GM23338 (cell line): ENCODE measurements around the gene SLC39A11.

Experiments used
- CREB1 ChIP-seq: fragments of 250-450 bp; sonication (Bioruptor Pico); IDR thresholded peaks from 2 replicates; pipeline ENCODE4 v1.5.0; 2020; ENCODE audit warnings: low read depth, mild to moderate bottlenecking, moderate library complexity
- CTCF ChIP-seq, 2 experiments: fragments of 200-600 bp in 1 of 2; sonication (generic) in 1 of 2; conservative IDR thresholded peaks; 2 replicates each; pipeline versions ENCODE4 v1.5.1 to v1.6.1; 2016 to 2017; ENCODE audit warnings: antibody characterized with exemption in 2 of 2, low read depth in 2 of 2, mild to moderate bottlenecking in 2 of 2, moderate library complexity in 1 of 2
- EZH2 ChIP-seq: fragments of 200-600 bp; sonication (generic); IDR thresholded peaks from one replicate; pipeline ENCODE4 v1.8.0; 2017; ENCODE audit warnings: antibody characterized with exemption, mild to moderate bottlenecking, low read depth; ENCODE audit not compliant: unreplicated experiment
- EZH2phosphoT487 ChIP-seq: fragments of 200-600 bp; sonication (generic); IDR thresholded peaks from one replicate; pipeline ENCODE4 v1.8.1; 2018; ENCODE audit warnings: antibody characterized with exemption; ENCODE audit not compliant: unreplicated experiment
- JUNB ChIP-seq: IDR thresholded peaks from one replicate; pipeline ENCODE4 v1.6.1; 2016; ENCODE audit warnings: antibody characterized with exemption; ENCODE audit not compliant: unreplicated experiment
- NANOG ChIP-seq: IDR thresholded peaks from 2 replicates; pipeline ENCODE4 v1.6.1; 2016; ENCODE audit warnings: antibody characterized with exemption, borderline replicate concordance
- POLR2AphosphoS5 ChIP-seq: IDR thresholded peaks from 2 replicates; pipeline ENCODE4 v1.6.1; 2016; ENCODE audit warnings: antibody characterized with exemption, low read depth
- REST ChIP-seq: IDR thresholded peaks from one replicate; pipeline ENCODE4 v1.6.1; 2018; ENCODE audit warnings: antibody characterized with exemption; ENCODE audit not compliant: unreplicated experiment
- STAT1 ChIP-seq: IDR thresholded peaks from one replicate; pipeline ENCODE4 v1.6.1; 2016; ENCODE audit warnings: antibody characterized with exemption; ENCODE audit not compliant: unreplicated experiment

- TF ChIP-seq JUNB (no peak), CTCF (conservative IDR thresholded peaks at IDR 0.05; ENCODE audit: low read depth in 2 of 2) (no peak), STAT1 (no peak), EZH2 (no peak), EZH2phosphoT487 (no peak), REST (no peak), NANOG (no peak), POLR2AphosphoS5 (no peak), CREB1 (CRISPR knock-in tag) (no peak)
These were observed 1.1 kb downstream of the SLC39A11 start for GRCh38 chr17:73091410-73091769.
